SIG-M5 treated with dmso at 0.1 percent for 504 hours (cell line): ENCODE data around the gene LDLRAD4.

ENCODE experiments used
- DNase-seq: peaks from one replicate; lab custom pipeline; 2025; ENCODE audit not compliant: unreplicated experiment; lab: John Stamatoyannopoulos, UW

Gene LDLRAD4

GRCh38 chr18:13555865-13556264 is 337.3 kb downstream of the LDLRAD4 start:
- no peak for DNase-seq

DNA sequence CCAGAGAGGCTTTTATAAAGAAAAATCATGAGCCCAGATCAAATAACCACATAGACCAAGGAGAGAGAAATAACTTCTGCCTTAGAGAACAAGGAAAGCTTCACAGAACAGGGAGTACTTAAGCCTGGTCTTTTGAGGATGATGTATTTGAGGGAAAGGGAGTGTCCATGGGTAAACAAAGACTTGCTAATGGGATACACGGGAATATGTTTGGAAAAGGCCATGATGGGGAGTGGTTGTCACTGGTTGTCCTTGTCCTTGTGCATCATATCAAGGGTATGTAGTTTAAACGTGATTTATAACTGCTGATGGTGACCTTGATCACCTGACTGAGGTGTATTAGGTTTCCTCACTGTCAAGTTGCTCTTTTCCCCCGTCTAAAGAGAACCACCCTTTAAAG is 337.9 kb downstream of the LDLRAD4 start:
- DNase-seq: no peak

DNA sequence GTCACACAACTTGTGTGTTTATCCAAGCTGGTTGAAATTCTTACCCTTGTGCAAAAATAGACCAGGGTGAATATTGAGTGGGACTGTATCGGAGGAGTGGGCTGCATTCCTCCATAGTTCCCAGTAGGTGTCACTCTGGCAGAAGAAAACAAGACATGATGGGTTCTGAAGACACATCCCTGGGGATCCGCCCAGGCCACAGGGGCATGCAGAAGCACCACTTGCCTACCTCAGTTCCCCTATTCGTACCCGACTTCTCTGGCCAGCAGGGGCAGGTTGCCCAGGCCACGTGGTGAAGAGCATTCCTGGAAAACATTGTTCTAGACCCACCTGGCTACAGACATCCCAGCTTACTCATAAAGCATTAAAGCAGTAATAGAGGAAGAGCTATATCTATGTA is 339.6 kb downstream of the LDLRAD4 start:
- DNase-seq: peak; percentile 75

GRCh38 chr18:13558790-13559189 is 340.2 kb downstream of the LDLRAD4 start:
- no peak for DNase-seq

DNA sequence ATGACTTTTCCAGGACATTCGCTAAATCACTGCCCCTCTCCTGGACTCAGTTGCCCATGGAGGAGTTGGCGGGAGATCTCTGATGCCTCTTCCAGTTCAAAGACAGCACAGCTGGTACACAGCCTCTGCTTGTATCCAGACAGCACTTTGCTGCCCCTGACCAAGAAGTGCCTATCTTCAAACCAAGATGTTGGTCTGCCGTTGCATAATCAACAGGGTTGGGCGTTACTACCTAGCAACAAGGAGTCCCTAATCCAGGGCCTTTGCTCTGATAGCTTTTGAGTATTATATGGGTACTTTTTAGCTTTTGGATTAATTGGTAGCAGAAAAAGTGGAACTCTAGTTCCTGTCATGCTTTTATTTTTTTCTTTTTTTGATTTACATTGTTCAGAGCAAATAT is 341.2 kb downstream of the LDLRAD4 start:
- DNase-seq: no peak

DNA sequence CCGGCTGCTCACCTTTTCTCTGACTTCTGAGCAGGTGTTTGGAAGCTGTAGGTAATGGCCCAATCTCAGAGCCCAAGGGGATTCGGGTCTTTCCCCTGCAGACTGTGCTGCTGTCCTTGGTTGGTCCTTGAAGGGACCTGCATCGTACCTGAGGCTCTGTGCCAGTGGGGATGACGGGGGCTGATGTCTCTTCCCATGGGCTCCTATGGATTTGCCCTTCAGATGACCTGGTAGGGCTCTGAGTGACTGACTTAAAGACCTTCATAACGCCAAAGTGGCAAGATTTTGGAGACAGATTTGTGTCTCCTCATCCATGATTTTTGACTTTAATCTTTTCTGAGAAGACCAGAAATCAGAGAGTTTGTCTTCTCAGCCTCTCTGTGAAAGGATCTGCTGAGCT is 341.7 kb downstream of the LDLRAD4 start:
- no peak for DNase-seq

DNA sequence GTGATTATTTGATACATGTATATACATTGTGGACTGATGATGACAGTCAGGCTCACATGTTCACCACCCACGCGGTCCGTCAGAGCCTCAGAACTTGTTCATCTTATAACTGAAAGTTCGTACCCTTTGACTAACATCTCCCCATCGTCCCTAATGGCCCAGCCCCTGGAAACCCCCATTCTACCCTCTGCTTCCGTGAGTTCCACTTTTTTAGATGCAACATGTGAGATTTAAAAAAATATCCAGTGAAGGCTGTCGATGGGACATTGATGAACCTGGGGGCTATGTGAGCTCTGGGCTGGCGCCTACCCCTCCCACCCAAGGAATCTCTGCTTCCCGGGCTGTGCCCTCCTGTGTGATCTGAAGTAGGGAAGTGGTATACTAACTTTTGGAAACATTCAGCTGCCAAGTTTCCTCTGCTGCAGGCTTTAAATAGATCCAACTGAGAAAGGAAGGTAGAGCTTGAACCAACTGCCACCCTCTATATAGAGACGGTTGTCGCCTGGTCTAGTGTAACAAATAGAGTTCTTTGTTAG is 344.0 kb downstream of the LDLRAD4 start:
- no peak for DNase-seq

- DNase-seq: no peak
Measured at GRCh38 chr18:13563390-13563805, 344.8 kb downstream of the LDLRAD4 start.

DNA sequence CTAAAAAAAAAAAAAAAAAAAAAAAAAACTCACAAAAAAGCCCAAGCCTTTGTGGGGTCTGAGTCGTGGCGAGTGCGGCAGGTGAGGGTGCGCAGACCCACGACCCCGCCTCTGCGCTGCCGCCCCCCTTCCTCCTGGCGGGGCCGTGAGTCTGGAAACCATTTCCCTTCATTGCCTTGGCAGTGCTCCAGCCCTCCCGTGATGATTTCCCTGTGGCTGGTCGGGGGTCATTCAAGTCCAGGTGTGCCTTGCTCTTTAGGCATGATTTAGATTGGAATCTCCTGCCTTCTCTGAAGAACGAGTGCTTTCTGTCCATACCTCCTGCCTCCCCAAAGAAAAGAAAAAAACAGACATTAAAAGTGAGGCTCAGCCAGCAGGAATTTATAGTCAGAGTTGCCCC is 346.0 kb downstream of the LDLRAD4 start:
- no peak for DNase-seq

DNA sequence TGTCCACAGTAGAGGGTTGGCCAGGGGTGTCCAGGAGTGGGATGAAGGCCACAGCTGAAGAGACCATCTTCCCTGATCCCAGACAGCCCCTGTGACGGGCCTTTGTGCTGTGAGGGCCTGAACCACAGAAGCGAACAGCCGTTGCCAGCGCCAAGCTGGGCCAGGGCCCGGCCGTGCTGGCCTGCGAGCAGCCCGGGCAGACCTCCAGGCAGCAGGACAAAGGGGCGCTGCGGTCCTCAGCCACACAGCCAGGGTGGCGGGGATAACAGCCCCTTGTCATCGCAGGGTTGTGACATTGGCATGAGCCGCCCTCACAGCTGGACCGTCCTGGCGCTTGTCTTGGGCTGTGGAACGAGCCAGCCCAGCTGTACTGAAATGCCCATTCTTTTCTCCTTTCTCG is 346.7 kb downstream of the LDLRAD4 start:
- no peak for DNase-seq

DNA sequence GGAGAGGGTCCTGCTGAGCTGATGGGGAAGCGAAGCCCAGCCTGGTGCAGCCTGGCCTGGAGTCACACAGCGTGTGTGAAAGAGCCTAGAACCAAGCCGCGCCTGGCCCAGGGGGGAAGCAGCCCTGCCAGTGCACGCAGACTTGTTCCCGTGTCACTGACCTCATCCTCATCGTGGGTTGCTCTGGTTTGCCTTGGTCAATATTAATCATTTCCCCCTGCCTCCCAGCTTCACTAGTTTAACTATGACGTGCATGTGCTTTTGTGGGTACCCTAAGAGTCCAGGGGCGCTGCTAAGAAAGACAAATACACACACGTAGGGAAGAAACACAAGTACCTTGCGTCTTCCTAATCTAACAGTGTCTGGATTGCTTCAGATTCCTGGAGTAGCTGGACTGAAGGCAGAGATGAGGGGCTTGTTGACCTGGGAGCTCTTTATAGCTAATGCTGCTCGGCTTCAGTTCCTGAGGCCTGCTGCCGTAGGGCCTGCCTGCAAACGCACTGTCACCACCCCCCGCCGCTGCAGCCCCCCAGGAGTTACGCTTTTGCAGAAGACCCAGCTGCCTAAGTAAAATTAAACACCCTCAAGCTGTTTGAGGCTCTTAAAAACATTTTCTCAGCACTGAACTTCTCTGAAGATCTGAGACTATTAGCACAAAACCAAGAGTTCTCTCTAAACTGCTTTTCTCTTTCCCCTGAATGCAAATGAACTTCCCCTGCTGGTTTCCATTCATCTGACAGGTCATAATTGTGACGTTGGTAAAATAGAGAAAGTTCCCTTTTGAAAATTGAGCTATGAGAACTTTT is 348.6 kb downstream of the LDLRAD4 start:
- DNase-seq: no peak

GRCh38 chr18:13568443-13569392 is 350.2 kb downstream of the LDLRAD4 start:
- DNase-seq: no peak

- no peak for DNase-seq
Measured at GRCh38 chr18:13570216-13570615, 351.7 kb downstream of the LDLRAD4 start.

DNA sequence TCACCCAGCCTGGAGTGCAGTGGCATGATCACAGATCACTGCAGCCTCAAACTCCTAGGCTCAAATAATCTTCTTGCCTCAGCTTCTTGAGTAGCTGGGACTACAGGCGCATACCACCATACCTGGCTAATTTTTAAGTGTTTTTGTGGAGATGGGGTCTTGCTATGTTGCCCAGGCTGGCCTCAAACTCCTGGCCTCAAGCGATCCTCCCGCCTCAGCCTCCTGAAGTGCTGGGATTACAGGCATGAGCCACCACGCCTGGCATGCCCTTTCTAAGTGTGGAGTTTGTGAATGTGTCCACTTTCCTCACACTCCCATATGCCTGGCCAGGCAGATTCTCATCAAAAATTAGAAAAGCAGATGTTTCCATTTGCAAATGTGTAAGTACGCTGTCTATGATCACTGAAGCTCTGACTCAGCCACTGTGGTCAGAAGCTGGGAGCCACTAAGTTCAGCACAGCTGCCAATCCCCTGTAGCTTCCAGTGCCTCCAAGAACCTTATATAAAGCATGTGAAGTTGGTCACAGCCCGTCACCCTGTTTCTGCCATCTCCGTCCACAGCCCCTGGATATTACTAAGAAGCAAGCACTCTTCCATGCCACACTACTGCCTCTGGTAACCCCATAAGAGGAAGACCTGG is 352.4 kb downstream of the LDLRAD4 start:
- DNase-seq: no peak

GRCh38 chr18:13572148-13572547 is 353.6 kb downstream of the LDLRAD4 start:
- no peak for DNase-seq

GRCh38 chr18:13572721-13573120 is 354.2 kb downstream of the LDLRAD4 start:
- no peak for DNase-seq

- DNase-seq: no peak
Measured at GRCh38 chr18:13573750-13574149, 355.2 kb downstream of the LDLRAD4 start.

- DNase-seq: no peak
Measured at GRCh38 chr18:13574355-13574754, 355.8 kb downstream of the LDLRAD4 start.

- no peak for DNase-seq
Measured at GRCh38 chr18:13574761-13575160, 356.2 kb downstream of the LDLRAD4 start.

- no peak for DNase-seq
Measured at GRCh38 chr18:13576598-13576997, 358.0 kb downstream of the LDLRAD4 start.

GRCh38 chr18:13577091-13577697 is 358.6 kb downstream of the LDLRAD4 start:
- peak; percentile 95 for DNase-seq
